AG10803 (cell line): Measurements from ENCODE around the gene IGSF9B.

Source experiments
- DNase-seq: peaks from one replicate; pipeline ENCODE4 v3.0.0; 2010; ENCODE audit warnings: low read depth
- H3K4me3 ChIP-seq: 2 replicates; pipeline ENCODE4 v1.5.1; 2011; ENCODE audit warnings: mild to moderate bottlenecking, low read length, control low read depth
- TF ChIP-seq, protein P1 (sequence below): conservative IDR thresholded peaks from 2 replicates; pipeline ENCODE4 v1.5.1; 2011; ENCODE audit warnings: mild to moderate bottlenecking, low read length, control low read depth, inconsistent platforms

The IGSF9B gene

DNA sequence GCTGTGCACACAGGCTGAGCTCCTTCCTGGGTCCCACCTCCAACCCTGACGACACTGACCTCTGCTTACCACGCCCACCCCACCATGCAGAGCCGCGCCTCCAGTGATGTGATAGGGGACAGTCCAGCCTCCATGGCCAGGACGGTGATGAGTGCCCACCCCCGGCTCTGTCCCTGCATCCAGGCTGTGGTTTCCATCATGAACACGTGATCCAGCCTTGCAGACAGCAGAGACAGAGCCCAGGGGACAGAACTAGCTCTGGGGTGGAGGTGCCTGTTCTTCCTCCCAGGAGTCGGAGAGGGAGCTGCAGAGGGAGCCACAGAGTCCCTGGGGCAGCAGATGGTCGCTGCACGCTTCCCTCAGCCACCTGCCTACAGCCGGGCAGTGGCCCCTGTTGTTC, 42.6 kb upstream of the IGSF9B start:
- no peak for DNase-seq
- TF ChIP-seq, protein P1, sequence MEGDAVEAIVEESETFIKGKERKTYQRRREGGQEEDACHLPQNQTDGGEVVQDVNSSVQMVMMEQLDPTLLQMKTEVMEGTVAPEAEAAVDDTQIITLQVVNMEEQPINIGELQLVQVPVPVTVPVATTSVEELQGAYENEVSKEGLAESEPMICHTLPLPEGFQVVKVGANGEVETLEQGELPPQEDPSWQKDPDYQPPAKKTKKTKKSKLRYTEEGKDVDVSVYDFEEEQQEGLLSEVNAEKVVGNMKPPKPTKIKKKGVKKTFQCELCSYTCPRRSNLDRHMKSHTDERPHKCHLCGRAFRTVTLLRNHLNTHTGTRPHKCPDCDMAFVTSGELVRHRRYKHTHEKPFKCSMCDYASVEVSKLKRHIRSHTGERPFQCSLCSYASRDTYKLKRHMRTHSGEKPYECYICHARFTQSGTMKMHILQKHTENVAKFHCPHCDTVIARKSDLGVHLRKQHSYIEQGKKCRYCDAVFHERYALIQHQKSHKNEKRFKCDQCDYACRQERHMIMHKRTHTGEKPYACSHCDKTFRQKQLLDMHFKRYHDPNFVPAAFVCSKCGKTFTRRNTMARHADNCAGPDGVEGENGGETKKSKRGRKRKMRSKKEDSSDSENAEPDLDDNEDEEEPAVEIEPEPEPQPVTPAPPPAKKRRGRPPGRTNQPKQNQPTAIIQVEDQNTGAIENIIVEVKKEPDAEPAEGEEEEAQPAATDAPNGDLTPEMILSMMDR: no peak
- H3K4me3 ChIP-seq: no peak overlapping the region

DNA sequence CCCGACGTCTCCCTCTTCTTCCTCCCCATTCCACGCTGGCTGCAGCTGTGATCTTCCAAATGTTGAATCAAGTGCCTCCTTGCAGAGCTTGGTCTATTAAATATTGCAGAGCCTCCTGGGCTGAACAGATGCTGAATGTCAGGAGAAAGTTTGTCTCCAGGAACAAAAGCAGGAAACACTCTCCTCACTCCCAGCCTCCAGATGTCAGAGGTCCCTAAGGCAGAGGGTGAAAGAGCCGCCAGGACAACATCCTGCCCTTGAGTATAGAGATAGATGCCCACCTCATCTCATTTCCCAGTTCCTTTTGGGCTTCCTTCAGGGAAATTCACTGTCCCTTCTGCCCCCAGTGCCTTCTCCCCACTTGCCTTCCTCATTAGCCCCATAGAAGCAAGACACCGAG, 40.8 kb upstream of the IGSF9B start:
- DNase-seq: no peak
- no peak overlapping the region for H3K4me3 ChIP-seq
- TF ChIP-seq, protein P1: no peak

DNA sequence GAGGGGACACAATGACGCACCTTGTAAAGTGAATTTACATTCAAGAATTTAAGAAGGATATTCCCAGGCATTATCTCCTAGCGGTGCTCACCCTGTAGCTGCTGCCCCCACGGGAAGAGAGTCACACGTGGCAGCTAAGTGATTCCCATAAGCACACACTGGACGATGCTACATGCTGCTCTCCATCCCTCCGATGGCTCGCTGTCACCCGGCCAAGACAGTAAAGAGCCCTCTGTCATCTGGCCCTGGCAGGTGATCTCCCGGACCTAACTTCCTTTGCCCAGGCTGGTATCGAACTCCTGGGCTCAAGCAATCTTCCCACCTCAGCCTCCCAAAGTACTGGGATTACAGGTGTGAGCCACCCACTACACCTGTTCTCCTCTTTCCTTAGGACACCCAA, 39.9 kb upstream of the IGSF9B start:
- TF ChIP-seq, protein P1: no peak
- H3K4me3 ChIP-seq: no peak overlapping the region
- no peak for DNase-seq

DNA sequence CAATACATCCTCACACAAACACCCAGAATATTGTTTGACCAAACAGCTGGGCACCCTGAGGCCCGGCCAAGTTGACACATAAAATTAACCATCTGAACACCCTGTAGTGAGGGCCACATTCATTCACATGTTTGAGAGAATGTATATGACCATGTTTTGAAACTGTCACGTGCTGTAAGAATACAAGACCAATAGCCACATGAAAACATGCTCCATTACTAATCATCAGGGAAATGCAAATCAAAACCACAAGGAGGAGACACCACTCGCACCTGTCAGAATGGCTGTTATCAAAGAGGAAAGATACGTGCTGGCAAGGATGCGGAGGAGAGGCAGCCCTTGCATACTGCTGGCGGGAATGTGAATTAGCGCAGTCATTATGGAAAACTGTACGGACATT, 38.3 kb upstream of the IGSF9B start:
- TF ChIP-seq, protein P1: no peak
- H3K4me3 ChIP-seq: no peak overlapping the region
- no peak for DNase-seq

DNA sequence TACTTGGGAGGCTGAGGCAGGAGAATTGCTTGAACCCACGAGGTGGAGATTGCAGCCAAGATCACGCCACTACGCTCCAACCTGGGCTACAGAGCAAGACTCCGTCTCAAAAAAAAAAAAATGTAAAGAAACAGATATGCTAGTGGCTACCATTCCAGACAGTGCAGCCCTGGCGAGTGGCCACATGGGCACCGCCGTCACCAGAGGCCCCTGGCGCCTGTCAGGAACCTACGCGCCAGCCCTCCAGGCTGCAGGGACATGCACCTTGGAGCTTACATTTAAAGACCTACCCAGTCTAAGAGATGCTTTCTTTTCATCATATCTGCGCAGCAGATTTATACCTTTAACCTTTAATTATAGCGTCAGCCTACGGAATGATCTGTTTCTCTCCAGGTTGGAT, 37.2 kb upstream of the IGSF9B start:
- TF ChIP-seq, protein P1: no peak
- no peak overlapping the region for H3K4me3 ChIP-seq
- no peak for DNase-seq

DNA sequence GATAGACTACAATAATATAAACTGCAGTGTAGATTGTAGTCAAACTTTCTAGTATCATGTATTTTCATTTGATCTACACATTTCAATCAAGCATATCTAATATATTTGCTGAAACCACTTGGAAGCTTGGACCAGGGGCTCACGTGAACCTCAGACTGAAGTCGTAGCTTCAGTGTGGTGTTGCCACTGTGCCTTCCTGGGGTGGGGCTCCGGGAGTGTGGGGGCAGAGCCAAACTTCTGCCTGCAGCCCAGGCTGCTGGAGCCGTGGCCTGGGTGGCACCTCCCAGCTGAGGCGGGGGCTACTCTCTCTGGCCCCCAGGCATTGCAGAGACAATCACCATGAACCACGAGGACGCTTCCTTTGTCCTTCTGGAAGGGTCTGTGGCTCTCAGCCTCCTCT, 36.3 kb upstream of the IGSF9B start:
- no peak for DNase-seq
- H3K4me3 ChIP-seq: no peak overlapping the region
- TF ChIP-seq, protein P1: no peak

DNA sequence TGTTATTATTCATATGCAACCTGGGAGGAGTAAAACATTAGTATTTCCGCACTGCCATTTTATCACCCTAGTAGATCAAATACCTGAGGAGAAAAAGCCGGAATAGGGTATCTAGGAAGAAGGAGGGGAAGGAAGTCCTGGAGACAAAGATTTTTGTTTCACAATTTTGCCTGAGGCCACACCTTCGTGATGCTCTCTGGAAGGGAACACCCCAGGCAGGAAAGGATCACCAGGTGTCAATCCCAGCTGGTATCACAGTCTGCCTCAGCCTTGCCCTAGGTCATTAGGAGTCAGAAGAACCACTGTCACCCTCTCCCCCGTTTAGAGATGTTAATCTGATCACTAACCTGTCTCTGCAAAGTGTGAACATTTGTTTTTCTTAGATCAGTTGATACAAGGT, 35.4 kb upstream of the IGSF9B start:
- DNase-seq: no peak
- TF ChIP-seq, protein P1: no peak
- no peak overlapping the region for H3K4me3 ChIP-seq
